ENCODE measurements around the gene GPD1L. TPM values are rescaled to one million over a fixed set of nuclear protein-coding genes. Genes with fewer than 3 reads are reported as not detected.

Gene GPD1L
- total RNA-seq, 1 donor from 2014 or later = 9.1 TPM

DNA sequence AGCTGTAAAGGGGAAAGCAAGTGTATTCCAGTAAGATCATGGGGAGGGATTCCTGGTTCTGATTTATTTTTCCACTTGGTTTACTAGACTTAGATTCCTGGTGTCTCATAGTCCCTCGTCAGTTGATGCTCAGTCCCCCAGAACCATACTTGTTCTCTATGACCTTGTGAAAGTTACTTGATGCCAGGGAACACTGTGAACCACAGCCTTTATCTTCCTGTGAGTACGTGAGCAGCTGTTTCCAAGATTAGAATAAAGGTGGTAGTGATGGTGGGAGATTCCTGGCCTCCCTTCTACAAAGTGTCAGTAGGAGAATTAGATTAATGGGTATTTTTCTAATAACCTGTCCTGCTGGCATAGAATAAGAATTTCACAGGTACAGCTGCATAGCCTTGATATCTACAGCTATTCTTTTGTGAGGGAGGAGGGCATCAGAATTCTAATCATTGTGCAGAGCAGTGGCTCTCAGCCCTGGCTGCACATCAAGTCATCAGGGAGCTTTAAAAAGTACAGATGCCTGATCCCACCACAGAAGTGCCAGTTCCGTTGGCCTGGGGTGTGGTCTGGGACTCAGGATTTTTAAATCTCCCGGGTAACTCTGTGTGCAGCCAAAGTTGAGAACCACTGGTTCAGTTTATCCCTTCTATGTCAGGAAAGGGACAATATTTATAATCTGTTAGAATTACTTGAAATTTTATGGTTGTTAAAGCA, 20.0 kb downstream of the GPD1L start:
- no peaks in the 10 kb centered on the region for H3K9me3 Mint-ChIP-seq (ENCODE audit: unreplicated experiment)
- H3K27me3 Mint-ChIP-seq (ENCODE audit: unreplicated experiment) = no peaks in the 10 kb centered on the region
- no peaks in the 10 kb centered on the region for H3K36me3 Mint-ChIP-seq (ENCODE audit: unreplicated experiment)
- H3K4me3 Mint-ChIP-seq (ENCODE audit: unreplicated experiment) = no peak overlapping the region
- no peak for DNase-seq
- TF ChIP-seq, protein P1, sequence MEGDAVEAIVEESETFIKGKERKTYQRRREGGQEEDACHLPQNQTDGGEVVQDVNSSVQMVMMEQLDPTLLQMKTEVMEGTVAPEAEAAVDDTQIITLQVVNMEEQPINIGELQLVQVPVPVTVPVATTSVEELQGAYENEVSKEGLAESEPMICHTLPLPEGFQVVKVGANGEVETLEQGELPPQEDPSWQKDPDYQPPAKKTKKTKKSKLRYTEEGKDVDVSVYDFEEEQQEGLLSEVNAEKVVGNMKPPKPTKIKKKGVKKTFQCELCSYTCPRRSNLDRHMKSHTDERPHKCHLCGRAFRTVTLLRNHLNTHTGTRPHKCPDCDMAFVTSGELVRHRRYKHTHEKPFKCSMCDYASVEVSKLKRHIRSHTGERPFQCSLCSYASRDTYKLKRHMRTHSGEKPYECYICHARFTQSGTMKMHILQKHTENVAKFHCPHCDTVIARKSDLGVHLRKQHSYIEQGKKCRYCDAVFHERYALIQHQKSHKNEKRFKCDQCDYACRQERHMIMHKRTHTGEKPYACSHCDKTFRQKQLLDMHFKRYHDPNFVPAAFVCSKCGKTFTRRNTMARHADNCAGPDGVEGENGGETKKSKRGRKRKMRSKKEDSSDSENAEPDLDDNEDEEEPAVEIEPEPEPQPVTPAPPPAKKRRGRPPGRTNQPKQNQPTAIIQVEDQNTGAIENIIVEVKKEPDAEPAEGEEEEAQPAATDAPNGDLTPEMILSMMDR (IDR thresholded peaks at IDR 0.05; ENCODE audit: partially characterized antibody, unreplicated experiment) = no peak
- H3K4me1 Mint-ChIP-seq (ENCODE audit: low read depth, unreplicated experiment) = no peaks in the 10 kb centered on the region
- no peak overlapping the region for H3K27ac Mint-ChIP-seq (ENCODE audit: unreplicated experiment)

DNA sequence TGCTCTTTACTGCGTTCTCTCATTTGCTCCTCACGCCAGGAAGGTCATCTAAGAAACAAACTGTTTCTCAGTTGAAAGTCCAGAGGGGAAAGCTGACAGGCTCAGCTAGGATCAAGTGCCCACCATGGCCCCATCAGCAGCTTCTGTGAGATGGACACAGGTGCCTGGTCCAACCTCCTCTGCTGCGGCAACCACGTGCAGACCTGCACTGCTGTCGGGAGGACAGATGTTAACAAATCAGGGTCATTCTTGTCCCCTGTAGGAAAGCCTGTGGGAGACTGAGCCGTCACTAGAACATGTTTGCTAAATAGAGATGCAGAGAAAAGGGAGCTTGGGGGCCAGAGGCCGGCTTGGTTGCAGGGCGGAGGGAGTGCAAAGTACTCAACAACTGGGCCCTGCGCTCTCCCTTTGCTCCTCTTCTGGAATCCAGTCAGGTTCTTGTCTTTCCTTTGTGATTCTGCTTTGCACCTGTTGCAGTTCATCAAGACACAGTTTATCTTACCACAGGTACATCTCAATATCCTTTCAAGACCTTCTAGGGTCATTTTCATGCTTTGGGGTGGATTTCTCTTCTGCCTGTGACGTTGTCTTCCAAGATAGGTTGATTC, 20.9 kb downstream of the GPD1L start:
- no peaks in the 10 kb centered on the region for H3K27me3 Mint-ChIP-seq (ENCODE audit: unreplicated experiment)
- no peak overlapping the region for H3K4me3 Mint-ChIP-seq (ENCODE audit: unreplicated experiment)
- no peak for DNase-seq
- H3K27ac Mint-ChIP-seq (ENCODE audit: unreplicated experiment) = no peak overlapping the region
- no peaks in the 10 kb centered on the region for H3K4me1 Mint-ChIP-seq (ENCODE audit: low read depth, unreplicated experiment)
- no peaks in the 10 kb centered on the region for H3K9me3 Mint-ChIP-seq (ENCODE audit: unreplicated experiment)
- no peaks in the 10 kb centered on the region for H3K36me3 Mint-ChIP-seq (ENCODE audit: unreplicated experiment)
- TF ChIP-seq, protein P1 (IDR thresholded peaks at IDR 0.05; ENCODE audit: partially characterized antibody, unreplicated experiment) = no peak

DNA sequence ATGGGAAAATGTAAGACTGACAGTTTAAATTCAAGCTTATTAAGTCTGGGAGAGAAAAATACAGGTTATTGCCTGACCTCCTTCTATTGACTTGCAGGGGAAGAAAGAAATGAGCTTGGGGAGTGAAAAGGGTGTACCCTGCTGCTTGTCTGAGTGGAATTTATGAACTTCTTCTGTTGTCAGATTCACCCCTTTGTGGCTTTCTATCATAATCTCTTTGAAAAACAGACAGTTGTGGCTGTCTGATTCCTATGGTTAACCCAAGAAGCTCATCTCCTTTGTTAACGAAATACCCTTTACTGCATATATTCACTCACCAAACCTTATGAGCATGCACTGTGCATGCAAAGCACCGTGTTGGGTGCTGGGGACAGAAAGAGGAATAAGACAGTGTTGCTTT, 22.5 kb downstream of the GPD1L start:
- Mint-ChIP-seq H3K9me3 (ENCODE audit: unreplicated experiment) (no peaks in the 10 kb centered on the region), H3K4me3 (ENCODE audit: unreplicated experiment) (no peak overlapping the region), H3K27me3 (ENCODE audit: unreplicated experiment) (no peaks in the 10 kb centered on the region), H3K4me1 (ENCODE audit: low read depth, unreplicated experiment) (no peaks in the 10 kb centered on the region), H3K27ac (ENCODE audit: unreplicated experiment) (no peak overlapping the region), H3K36me3 (ENCODE audit: unreplicated experiment) (no peaks in the 10 kb centered on the region)
- TF ChIP-seq, protein P1 (IDR thresholded peaks at IDR 0.05; ENCODE audit: partially characterized antibody, unreplicated experiment) = no peak
- DNase-seq = no peak

DNA sequence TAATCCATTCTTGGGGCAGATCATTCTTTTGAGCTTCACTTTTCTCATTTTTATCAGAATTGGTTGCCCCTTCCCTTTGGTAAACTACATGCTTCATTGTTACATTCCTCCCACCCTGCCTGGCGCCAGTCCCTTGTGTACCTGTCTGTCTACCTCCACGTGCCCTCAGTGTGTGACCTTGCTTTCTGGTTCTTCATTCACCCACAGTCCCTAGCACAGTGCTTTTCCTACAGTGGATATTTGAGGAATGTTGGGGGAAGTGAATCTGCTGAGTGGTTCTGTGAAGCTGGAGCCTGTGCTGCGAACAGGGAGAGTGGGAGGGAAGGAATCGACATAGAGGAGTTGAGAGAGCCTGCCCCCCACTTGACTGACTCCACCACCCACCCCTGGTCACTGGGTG, 23.4 kb downstream of the GPD1L start:
- no peak overlapping the region for H3K4me3 Mint-ChIP-seq (ENCODE audit: unreplicated experiment)
- DNase-seq = no peak
- no peak overlapping the region for H3K27ac Mint-ChIP-seq (ENCODE audit: unreplicated experiment)
- TF ChIP-seq, protein P1 (IDR thresholded peaks at IDR 0.05; ENCODE audit: partially characterized antibody, unreplicated experiment) = no peak
- no peaks in the 10 kb centered on the region for H3K36me3 Mint-ChIP-seq (ENCODE audit: unreplicated experiment)
- no peaks in the 10 kb centered on the region for H3K27me3 Mint-ChIP-seq (ENCODE audit: unreplicated experiment)
- H3K4me1 Mint-ChIP-seq (ENCODE audit: low read depth, unreplicated experiment) = no peaks in the 10 kb centered on the region
- no peaks in the 10 kb centered on the region for H3K9me3 Mint-ChIP-seq (ENCODE audit: unreplicated experiment)

DNA sequence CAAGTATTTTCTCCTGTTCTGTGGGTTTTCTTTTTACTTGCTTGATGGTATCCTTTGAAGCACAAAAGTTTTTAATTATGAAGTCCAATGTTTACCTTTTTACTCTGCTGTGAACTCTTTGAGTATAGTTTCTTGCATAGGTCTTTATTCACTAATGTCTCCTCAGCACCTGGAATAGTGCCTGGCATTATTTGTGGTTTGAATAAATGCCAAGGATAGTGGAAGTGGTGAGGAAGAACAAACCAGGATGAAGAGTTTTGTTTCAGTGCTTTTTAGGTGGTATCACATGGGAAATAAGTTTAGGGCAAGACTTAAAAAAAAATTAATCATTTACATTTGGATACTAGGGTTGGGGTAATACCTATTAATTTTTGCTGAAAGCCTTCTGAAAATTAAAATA, 25.7 kb downstream of the GPD1L start:
- TF ChIP-seq, protein P1 (IDR thresholded peaks at IDR 0.05; ENCODE audit: partially characterized antibody, unreplicated experiment) = no peak
- Mint-ChIP-seq H3K9me3 (ENCODE audit: unreplicated experiment) (no peaks in the 10 kb centered on the region), H3K36me3 (ENCODE audit: unreplicated experiment) (no peaks in the 10 kb centered on the region), H3K4me3 (ENCODE audit: unreplicated experiment) (no peak overlapping the region), H3K4me1 (ENCODE audit: low read depth, unreplicated experiment) (no peaks in the 10 kb centered on the region), H3K27me3 (ENCODE audit: unreplicated experiment) (no peaks in the 10 kb centered on the region), H3K27ac (ENCODE audit: unreplicated experiment) (no peak overlapping the region)
- DNase-seq = no peak
